H9 (cell line): Measurements from ENCODE around the gene SLCO3A1. TPM values are rescaled to one million over a fixed set of nuclear protein-coding genes. Genes with fewer than 3 reads are reported as not detected.

Source experiments
- DNase-seq: peaks from one replicate; pipeline ENCODE4 v3.0.0-alpha.2; 2017
- H2AFZ ChIP-seq: one replicate; pipeline ENCODE4 v1.6.1; 2013; ENCODE audit warnings: mild to moderate bottlenecking, low read length, control low read depth, moderate library complexity
- H2AK5ac ChIP-seq: 2 replicates; pipeline ENCODE4 v1.6.1; 2013; ENCODE audit warnings: low read length, control low read depth, mixed read lengths; ENCODE audit not compliant: insufficient read length
- H2BK120ac ChIP-seq: one replicate; pipeline ENCODE4 v1.6.1; 2013; ENCODE audit warnings: low read depth, mild to moderate bottlenecking, low read length, control low read depth, inconsistent platforms; ENCODE audit not compliant: poor library complexity, severe bottlenecking
- H2BK12ac ChIP-seq: 2 replicates; pipeline ENCODE4 v1.6.1; 2013; ENCODE audit warnings: low read length, control low read depth, mixed read lengths, low read depth; ENCODE audit not compliant: insufficient read length
- H2BK15ac ChIP-seq: 2 replicates; pipeline ENCODE4 v1.6.1; 2013; ENCODE audit warnings: low read depth, low read length, control low read depth
- H2BK20ac ChIP-seq: one replicate; pipeline ENCODE4 v1.6.1; 2013; ENCODE audit warnings: low read depth, mild to moderate bottlenecking, low read length, control low read depth, inconsistent platforms; ENCODE audit not compliant: poor library complexity, severe bottlenecking
- H2BK5ac ChIP-seq: 2 replicates; pipeline ENCODE4 v1.6.1; 2013; ENCODE audit warnings: low read length, control low read depth, mixed read lengths; ENCODE audit not compliant: insufficient read length
- H3K14ac ChIP-seq: 2 replicates; pipeline ENCODE4 v1.6.1; 2013; ENCODE audit warnings: low read length, control low read depth; ENCODE audit not compliant: insufficient read depth
- H3K18ac ChIP-seq: 2 replicates; pipeline ENCODE4 v1.6.1; 2013; ENCODE audit warnings: low read depth, mild to moderate bottlenecking, mixed read lengths, low read length, control low read depth; ENCODE audit not compliant: insufficient read length
- H3K23ac ChIP-seq: 2 replicates; pipeline ENCODE4 v1.6.1; 2013; ENCODE audit warnings: low read length, control low read depth, mixed read lengths, low read depth; ENCODE audit not compliant: insufficient read length
- H3K23me2 ChIP-seq: 2 replicates; pipeline ENCODE4 v1.6.1; 2013; ENCODE audit warnings: low read depth, mild to moderate bottlenecking, mixed read lengths, low read length, control low read depth; ENCODE audit not compliant: insufficient read length, poor library complexity, severe bottlenecking
- H3K27ac ChIP-seq: 2 replicates; pipeline ENCODE4 v1.5.1; 2013; ENCODE audit warnings: low read length, control low read depth, mixed read lengths, low read depth; ENCODE audit not compliant: insufficient read length
- H3K27me3 ChIP-seq: 2 replicates; pipeline ENCODE4 v1.6.1; 2013; ENCODE audit warnings: low read length, control low read depth, inconsistent platforms; ENCODE audit not compliant: insufficient read depth
- H3K4ac ChIP-seq: 2 replicates; pipeline ENCODE4 v1.6.1; 2013; ENCODE audit warnings: low read depth, mild to moderate bottlenecking, control low read depth, inconsistent platforms, low read length, moderate library complexity
- H3K4me1 ChIP-seq: 2 replicates; pipeline ENCODE4 v1.6.1; 2013; ENCODE audit warnings: low read length, control low read depth, inconsistent platforms; ENCODE audit not compliant: insufficient read depth
- H3K4me2 ChIP-seq: 2 replicates; pipeline ENCODE4 v1.6.1; 2013; ENCODE audit warnings: low read length, control low read depth, mixed read lengths; ENCODE audit not compliant: insufficient read length, insufficient read depth
- H3K56ac ChIP-seq: 2 replicates; pipeline ENCODE4 v1.6.1; 2013; ENCODE audit warnings: low read depth, mild to moderate bottlenecking, mixed read lengths, low read length, control low read depth; ENCODE audit not compliant: insufficient read length
- H3K79me1 ChIP-seq: 2 replicates; pipeline ENCODE4 v1.6.1; 2013; ENCODE audit warnings: low read depth, mild to moderate bottlenecking, moderate library complexity, low read length, control low read depth, inconsistent platforms; ENCODE audit not compliant: insufficient read depth, poor library complexity, severe bottlenecking
- H3K79me2 ChIP-seq: 2 replicates; pipeline ENCODE4 v1.6.1; 2013; ENCODE audit warnings: low read length, control low read depth, inconsistent platforms; ENCODE audit not compliant: insufficient read depth
- H3K9ac ChIP-seq: 2 replicates; pipeline ENCODE4 v1.6.1; 2013; ENCODE audit warnings: low read length, control low read depth, mixed read lengths; ENCODE audit not compliant: insufficient read length; ENCODE audit errors: extremely low read depth
- H3K9me3 ChIP-seq: one replicate; pipeline ENCODE4 v1.6.1; 2013; ENCODE audit warnings: low read depth, low read length, inconsistent platforms; ENCODE audit not compliant: control insufficient read depth
- H3T11ph ChIP-seq: one replicate; pipeline ENCODE4 v1.6.1; 2013; ENCODE audit warnings: mild to moderate bottlenecking, low read length, control low read depth, inconsistent platforms
- H4K20me1 ChIP-seq: one replicate; pipeline ENCODE4 v1.6.1; 2013; ENCODE audit not compliant: control insufficient read depth, insufficient read length, insufficient read depth
- H4K5ac ChIP-seq: 2 replicates; pipeline ENCODE4 v1.6.1; 2013; ENCODE audit warnings: low read depth, mild to moderate bottlenecking, mixed read lengths, low read length, control low read depth; ENCODE audit not compliant: insufficient read length
- H4K8ac ChIP-seq: replicated peaks from 2 replicates; pipeline ENCODE4 v1.6.1; 2013; ENCODE audit warnings: low read length, control low read depth, mixed read lengths, low read depth; ENCODE audit not compliant: insufficient read length
- H4K91ac ChIP-seq: 2 replicates; pipeline ENCODE4 v1.6.1; 2013; ENCODE audit warnings: low read depth, mild to moderate bottlenecking, moderate library complexity, mixed read lengths, low read length, control low read depth; ENCODE audit not compliant: insufficient read length
- H3K27ac Mint-ChIP-seq, 3 experiments: 2 replicates in 2 of 3; 3 replicates in 1 of 3; pipeline ENCODE4 v1.8.0; 2020 to 2021; ENCODE audit warnings: mixed read lengths in 3 of 3, mild to moderate bottlenecking in 1 of 3, moderate library complexity in 1 of 3
- H3K27me3 Mint-ChIP-seq: 2 replicates; pipeline ENCODE4 v1.8.0; 2021; ENCODE audit warnings: low read depth, mild to moderate bottlenecking, moderate library complexity, mixed read lengths
- H3K36me3 Mint-ChIP-seq, 3 experiments: 2 replicates in 2 of 3; 3 replicates in 1 of 3; pipeline ENCODE4 v1.8.0; 2020 to 2021; ENCODE audit warnings: low read depth in 3 of 3, mixed read lengths in 3 of 3; ENCODE audit not compliant: insufficient read depth in 1 of 3
- H3K4me1 Mint-ChIP-seq, 2 experiments: 2 replicates each; pipeline ENCODE4 v1.8.0; 2020; ENCODE audit warnings: mixed read lengths in 2 of 2
- H3K4me3 Mint-ChIP-seq, 2 experiments: 2 replicates in 1 of 2; 3 replicates in 1 of 2; pipeline ENCODE4 v1.8.0; 2020 to 2021; ENCODE audit warnings: mild to moderate bottlenecking in 2 of 2, mixed read lengths in 2 of 2, moderate library complexity in 1 of 2
- H3K9me3 Mint-ChIP-seq, 2 experiments: 2 replicates in 1 of 2; 3 replicates in 1 of 2; pipeline ENCODE4 v1.8.0; 2020; ENCODE audit warnings: mild to moderate bottlenecking in 2 of 2, mixed read lengths in 2 of 2, moderate library complexity in 1 of 2
- WGBS: extraction: QIAGEN DNeasy Blood & Tissue Kit; methylation state at CpG from one replicate; pipeline ENCODE4 v1.1.7; 2013; ENCODE audit warnings: missing lambda C conversion rate, low lambda C conversion rate, mixed read lengths; ENCODE audit not compliant: insufficient read length; ENCODE audit errors: extremely low coverage; 5-methylcytosine and 5-hydroxymethylcytosine counted together
- total RNA-seq: library from RNA; stranded (reverse); gene quantifications from 2 replicates; pipeline ENCODE4 v1.2.1, GENCODE V29; 2021
- TF ChIP-seq, protein P1 (sequence below): fragments of 200-600 bp; sonication (generic); conservative IDR thresholded peaks from 3 replicates; pipeline ENCODE4 v1.8.0; 2021; ENCODE audit warnings: antibody characterized with exemption, mild to moderate bottlenecking

Gene SLCO3A1
- total RNA-seq, 1 experiment from 2014 or later, result 9.4 TPM

DNA sequence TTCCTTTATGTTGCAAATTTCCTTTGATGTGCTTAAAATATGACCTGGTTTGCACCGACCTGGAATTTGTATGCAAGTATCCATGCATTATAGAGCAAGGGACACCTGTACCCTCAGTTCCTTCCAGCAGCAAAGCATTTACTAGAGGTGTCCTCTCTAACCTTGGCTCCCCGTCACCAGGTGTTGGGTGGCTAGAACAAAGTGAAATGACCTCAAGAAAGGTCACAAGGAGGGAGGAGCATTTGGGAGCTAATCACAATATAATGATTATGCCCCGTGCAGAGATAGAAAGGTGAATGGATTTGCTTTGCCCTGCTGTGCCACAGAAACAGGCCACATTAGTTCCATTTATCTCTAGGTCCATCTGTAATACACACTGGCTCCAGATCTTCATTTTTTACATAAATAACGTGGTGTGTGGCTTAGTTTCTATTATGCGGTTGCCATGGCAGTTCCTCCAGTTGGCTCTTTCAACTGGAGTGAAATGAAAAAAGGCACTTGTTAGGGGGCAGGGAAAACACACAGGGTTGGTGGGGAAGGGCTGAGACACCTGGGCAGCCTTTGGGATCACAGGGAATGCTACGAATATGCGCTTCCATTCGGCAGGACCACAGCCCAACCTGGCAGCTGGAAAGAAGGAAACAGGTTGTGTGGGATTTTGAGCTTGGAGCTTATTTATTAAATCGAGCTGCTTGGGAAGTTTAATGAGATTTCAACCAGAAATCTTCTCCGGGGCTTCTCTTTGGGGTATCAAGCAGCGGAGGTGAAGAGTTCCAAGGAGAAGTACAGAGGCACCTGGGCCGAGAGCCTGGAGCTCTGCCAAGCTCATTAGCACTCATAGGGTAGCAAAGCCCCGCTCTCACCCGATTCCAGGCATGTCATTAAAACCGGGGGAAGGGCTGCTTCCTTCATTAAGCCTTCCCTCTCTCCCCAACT lies 306.7 kb downstream of the SLCO3A1 start:
- Histone ChIP-seq H2AFZ (no peak overlapping the region), H3K56ac (no peak overlapping the region), H2BK120ac (peak overlapping the region; percentile 12), H3K4me1 (peaks cover 26% of the 10 kb centered on the region), H4K8ac (no peak overlapping the region), H3K4me2 (peak overlapping the region; percentile 4), H3K18ac (peak overlapping the region; percentile 73), H2BK12ac (peak overlapping the region; percentile 70), H4K91ac (peak overlapping the region; percentile 59), H3K9ac (peak overlapping the region; percentile 5), H4K5ac (peak overlapping the region; percentile 4), H3K4ac (no peak overlapping the region; the same call in 1 of the 2 replicates), H3K9me3 (no peaks in the 10 kb centered on the region), H3K23me2 (no peaks in the 10 kb centered on the region), H2BK15ac (no peak overlapping the region), H2BK5ac (peak overlapping the region; percentile 4), H3K79me1 (no peaks in the 10 kb centered on the region), H3K79me2 (no peaks in the 10 kb centered on the region), H3K14ac (peak overlapping the region; percentile 59; the same call in 1 of the 2 replicates), H3K27me3 (no peaks in the 10 kb centered on the region), H4K20me1 (no peaks in the 10 kb centered on the region), H3T11ph (peak overlapping the region; percentile 46), H2AK5ac (peak overlapping the region; percentile 44), H3K27ac (peak overlapping the region; percentile 71), H3K23ac (no peak overlapping the region), H2BK20ac (no peak overlapping the region)
- Mint-ChIP-seq H3K27me3 (no peaks in the 10 kb centered on the region), H3K4me1 (peaks cover 65 to 75% of the 10 kb centered on the region in 2 experiments), H3K4me3 (peak overlapping the region in 1 of 2 experiments; percentile 39; a peak in 2 of 5 replicates), H3K27ac (peak overlapping the region; percentile 69 to 98 (median 77)), H3K36me3 (no peaks in the 10 kb centered on the region; a peak in 1 of 7 replicates), H3K9me3 (no peaks in the 10 kb centered on the region)
- TF ChIP-seq, protein P1, sequence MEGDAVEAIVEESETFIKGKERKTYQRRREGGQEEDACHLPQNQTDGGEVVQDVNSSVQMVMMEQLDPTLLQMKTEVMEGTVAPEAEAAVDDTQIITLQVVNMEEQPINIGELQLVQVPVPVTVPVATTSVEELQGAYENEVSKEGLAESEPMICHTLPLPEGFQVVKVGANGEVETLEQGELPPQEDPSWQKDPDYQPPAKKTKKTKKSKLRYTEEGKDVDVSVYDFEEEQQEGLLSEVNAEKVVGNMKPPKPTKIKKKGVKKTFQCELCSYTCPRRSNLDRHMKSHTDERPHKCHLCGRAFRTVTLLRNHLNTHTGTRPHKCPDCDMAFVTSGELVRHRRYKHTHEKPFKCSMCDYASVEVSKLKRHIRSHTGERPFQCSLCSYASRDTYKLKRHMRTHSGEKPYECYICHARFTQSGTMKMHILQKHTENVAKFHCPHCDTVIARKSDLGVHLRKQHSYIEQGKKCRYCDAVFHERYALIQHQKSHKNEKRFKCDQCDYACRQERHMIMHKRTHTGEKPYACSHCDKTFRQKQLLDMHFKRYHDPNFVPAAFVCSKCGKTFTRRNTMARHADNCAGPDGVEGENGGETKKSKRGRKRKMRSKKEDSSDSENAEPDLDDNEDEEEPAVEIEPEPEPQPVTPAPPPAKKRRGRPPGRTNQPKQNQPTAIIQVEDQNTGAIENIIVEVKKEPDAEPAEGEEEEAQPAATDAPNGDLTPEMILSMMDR, result no peak
- DNase-seq, result peak; percentile 76
- no CpG with 5 or more reads among the region's 15 CpGs for WGBS
